GM23338 (cell line): ENCODE measurements around the gene CWC27. TPM values are rescaled to one million over a fixed set of nuclear protein-coding genes. Genes with fewer than 3 reads are reported as not detected.

Source experiments
- ATAC-seq: fragments of 200-7000 bp; cut with Tn5 transposase; 3 replicates; pipeline ENCODE4 v1.9.1; 2020
- DNase-seq: peaks from one replicate; pipeline ENCODE4 v3.0.0-alpha.2; 2015; ENCODE audit warnings: low spot score
- H2AFZ ChIP-seq: fragments of 200-600 bp; sonication (generic); 2 replicates; pipeline ENCODE4 v1.8.0; 2016; ENCODE audit warnings: antibody characterized with exemption, mild to moderate bottlenecking, moderate library complexity
- H3F3A ChIP-seq: fragments of 200-600 bp; sonication (generic); replicated peaks from 2 replicates; pipeline ENCODE4 v1.8.0; 2017; ENCODE audit warnings: antibody characterized with exemption, mixed run types, low read depth
- H3K27ac ChIP-seq: fragments of 200-600 bp; sonication (generic); 2 replicates; pipeline ENCODE4 v1.6.1; 2016; ENCODE audit warnings: low read depth
- H3K27me3 ChIP-seq: fragments of 200-600 bp; sonication (generic); 2 replicates; pipeline ENCODE4 v1.8.0; 2016; ENCODE audit warnings: mild to moderate bottlenecking, mixed run types, moderate library complexity; ENCODE audit not compliant: insufficient read depth
- H3K36me3 ChIP-seq: fragments of 200-600 bp; sonication (generic); 2 replicates; pipeline ENCODE4 v1.8.0; 2016; ENCODE audit warnings: mild to moderate bottlenecking; ENCODE audit not compliant: insufficient read depth
- H3K4me1 ChIP-seq: fragments of 200-600 bp; sonication (generic); 2 replicates; pipeline ENCODE4 v1.8.0; 2016; ENCODE audit warnings: mild to moderate bottlenecking, moderate library complexity; ENCODE audit not compliant: insufficient read depth
- H3K4me2 ChIP-seq: fragments of 200-600 bp; sonication (generic); 2 replicates; pipeline ENCODE4 v1.7.1; 2017; ENCODE audit warnings: mixed run types
- H3K4me3 ChIP-seq: fragments of 200-600 bp; sonication (generic); 2 replicates; pipeline ENCODE4 v1.6.1; 2016; ENCODE audit warnings: mixed run types
- H3K79me2 ChIP-seq: fragments of 200-600 bp; sonication (generic); replicated peaks from 2 replicates; pipeline ENCODE4 v1.8.0; 2017; ENCODE audit warnings: mild to moderate bottlenecking; ENCODE audit not compliant: insufficient read depth
- H3K9me2 ChIP-seq: fragments of 200-600 bp; sonication (generic); 2 replicates; pipeline ENCODE4 v1.8.0; 2017; ENCODE audit not compliant: insufficient read depth
- H4K20me1 ChIP-seq: fragments of 200-600 bp; sonication (generic); replicated peaks from 2 replicates; pipeline ENCODE4 v1.8.0; 2017; ENCODE audit warnings: mild to moderate bottlenecking; ENCODE audit not compliant: insufficient read depth
- H3K27ac Mint-ChIP-seq: 2 replicates; pipeline ENCODE4 v1.8.0; 2020; ENCODE audit warnings: inconsistent platforms, mild to moderate bottlenecking, moderate library complexity, mixed read lengths
- H3K27me3 Mint-ChIP-seq: 3 replicates; pipeline ENCODE4 v1.8.0; 2022; ENCODE audit warnings: low read depth, mild to moderate bottlenecking, moderate library complexity, mixed read lengths, inconsistent platforms; ENCODE audit not compliant: insufficient read depth, poor library complexity
- H3K36me3 Mint-ChIP-seq: 3 replicates; pipeline ENCODE4 v1.8.0; 2021; ENCODE audit warnings: low read depth, mild to moderate bottlenecking, inconsistent platforms, moderate library complexity, mixed read lengths
- H3K4me1 Mint-ChIP-seq: 3 replicates; pipeline ENCODE4 v1.8.0; 2020; ENCODE audit warnings: mild to moderate bottlenecking, inconsistent platforms, mixed read lengths
- H3K4me3 Mint-ChIP-seq: 3 replicates; pipeline ENCODE4 v1.8.0; 2021; ENCODE audit warnings: moderate library complexity, mild to moderate bottlenecking, inconsistent platforms, mixed read lengths
- H3K9me3 Mint-ChIP-seq: 3 replicates; pipeline ENCODE4 v1.8.0; 2020; ENCODE audit warnings: moderate library complexity, mild to moderate bottlenecking, inconsistent platforms, mixed read lengths
- CREB1 ChIP-seq: fragments of 250-450 bp; sonication (Bioruptor Pico); IDR thresholded peaks from 2 replicates; pipeline ENCODE4 v1.5.0; 2020; ENCODE audit warnings: low read depth, mild to moderate bottlenecking, moderate library complexity
- EZH2 ChIP-seq: fragments of 200-600 bp; sonication (generic); IDR thresholded peaks from one replicate; pipeline ENCODE4 v1.8.0; 2017; ENCODE audit warnings: antibody characterized with exemption, mild to moderate bottlenecking, low read depth; ENCODE audit not compliant: unreplicated experiment
- EZH2phosphoT487 ChIP-seq: fragments of 200-600 bp; sonication (generic); IDR thresholded peaks from one replicate; pipeline ENCODE4 v1.8.1; 2018; ENCODE audit warnings: antibody characterized with exemption; ENCODE audit not compliant: unreplicated experiment
- JUNB ChIP-seq: IDR thresholded peaks from one replicate; pipeline ENCODE4 v1.6.1; 2016; ENCODE audit warnings: antibody characterized with exemption; ENCODE audit not compliant: unreplicated experiment
- NANOG ChIP-seq: IDR thresholded peaks from 2 replicates; pipeline ENCODE4 v1.6.1; 2016; ENCODE audit warnings: antibody characterized with exemption, borderline replicate concordance
- POLR2AphosphoS5 ChIP-seq: IDR thresholded peaks from 2 replicates; pipeline ENCODE4 v1.6.1; 2016; ENCODE audit warnings: antibody characterized with exemption, low read depth
- STAT1 ChIP-seq: IDR thresholded peaks from one replicate; pipeline ENCODE4 v1.6.1; 2016; ENCODE audit warnings: antibody characterized with exemption; ENCODE audit not compliant: unreplicated experiment
- ZNF114 ChIP-seq: fragments of 250-450 bp; sonication (Bioruptor Pico); IDR thresholded peaks from 2 replicates; pipeline ENCODE4 v1.5.0; 2020; ENCODE audit warnings: mild to moderate bottlenecking, moderate library complexity
- ZNF331 ChIP-seq: fragments of 250-450 bp; sonication (Bioruptor Pico); IDR thresholded peaks from 2 replicates; pipeline ENCODE4 v1.5.0; 2020; ENCODE audit warnings: low read depth, mild to moderate bottlenecking, moderate library complexity
- polyA plus RNA-seq: library from polyadenylated mRNA; unstranded; fragments of >200 nt; fragmentation: Nextera tagmentation; extraction: Ambion mirVana; gene quantifications from 2 replicates; pipeline ENCODE4 v1.2.1, GENCODE V29; 2016
- total RNA-seq: library from RNA; depleted of rRNA; stranded (reverse); fragments of >200 nt; shearing (Covaris generic); gene quantifications from 2 replicates; pipeline ENCODE4 v1.2.3, GENCODE V29; 2014
- TF ChIP-seq, protein P1 (sequence below): IDR thresholded peaks from 2 replicates; pipeline ENCODE4 v1.6.1; 2016; ENCODE audit warnings: antibody characterized with exemption
- TF ChIP-seq, protein P2 (sequence below), 2 experiments: fragments of 200-600 bp in 1 of 2; sonication (generic) in 1 of 2; conservative IDR thresholded peaks; 2 replicates each; pipeline versions ENCODE4 v1.5.1 to v1.6.1; 2016 to 2017; ENCODE audit warnings: antibody characterized with exemption in 2 of 2, low read depth in 2 of 2, mild to moderate bottlenecking in 2 of 2, moderate library complexity in 1 of 2
- TF ChIP-seq, protein P3 (sequence below): fragments of 250-450 bp; sonication (Bioruptor Pico); IDR thresholded peaks from 2 replicates; pipeline ENCODE4 v1.5.0; 2020; ENCODE audit warnings: mild to moderate bottlenecking, moderate library complexity
- TF ChIP-seq, protein P4 (sequence below): IDR thresholded peaks from one replicate; pipeline ENCODE4 v1.6.1; 2018; ENCODE audit warnings: antibody characterized with exemption; ENCODE audit not compliant: unreplicated experiment

The CWC27 gene
- total and polyA plus RNA-seq, 2 experiments from 2014 or later = 27.7 to 115 TPM

DNA sequence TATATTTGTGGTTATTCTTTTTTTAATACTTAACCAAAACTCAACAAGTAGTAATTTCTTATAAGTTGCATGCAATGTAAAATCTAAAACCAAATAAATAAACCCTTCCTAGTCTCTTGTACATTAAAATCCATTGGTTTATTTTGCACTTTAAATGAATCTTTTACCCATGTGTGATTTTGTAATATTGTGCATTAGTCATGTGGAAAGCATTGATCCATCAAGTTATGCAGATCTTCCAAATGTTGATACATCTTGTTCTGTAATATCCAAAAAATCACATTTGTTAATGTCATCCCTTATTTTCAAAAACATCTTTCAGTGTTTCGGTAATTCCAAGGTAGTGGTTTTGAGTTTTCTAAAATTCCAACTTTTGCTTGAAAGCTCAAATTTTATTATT lies 63.3 kb downstream of the CWC27 start:
- ATAC-seq = no peak
- Histone ChIP-seq H3K4me2 (no peak overlapping the region), H3K27ac (no peak overlapping the region), H3K36me3 (no peaks in the 10 kb centered on the region), H3K4me1 (peaks cover 24% of the 10 kb centered on the region), H2AFZ (no peak overlapping the region), H3K79me2 (no peaks in the 10 kb centered on the region), H3F3A (no peaks in the 10 kb centered on the region), H3K27me3 (no peaks in the 10 kb centered on the region), H3K4me3 (no peak overlapping the region), H3K9me2 (no peaks in the 10 kb centered on the region), H4K20me1 (no peaks in the 10 kb centered on the region)
- no peak overlapping the region for H3K27ac Mint-ChIP-seq
- H3K4me1 Mint-ChIP-seq = peaks cover 19% of the 10 kb centered on the region
- TF ChIP-seq ZNF331 = no peak
- TF ChIP-seq CREB1 = no peak
- no peak for TF ChIP-seq STAT1
- TF ChIP-seq, protein P1, sequence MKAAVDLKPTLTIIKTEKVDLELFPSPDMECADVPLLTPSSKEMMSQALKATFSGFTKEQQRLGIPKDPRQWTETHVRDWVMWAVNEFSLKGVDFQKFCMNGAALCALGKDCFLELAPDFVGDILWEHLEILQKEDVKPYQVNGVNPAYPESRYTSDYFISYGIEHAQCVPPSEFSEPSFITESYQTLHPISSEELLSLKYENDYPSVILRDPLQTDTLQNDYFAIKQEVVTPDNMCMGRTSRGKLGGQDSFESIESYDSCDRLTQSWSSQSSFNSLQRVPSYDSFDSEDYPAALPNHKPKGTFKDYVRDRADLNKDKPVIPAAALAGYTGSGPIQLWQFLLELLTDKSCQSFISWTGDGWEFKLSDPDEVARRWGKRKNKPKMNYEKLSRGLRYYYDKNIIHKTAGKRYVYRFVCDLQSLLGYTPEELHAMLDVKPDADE = no peak
- no peak for TF ChIP-seq ZNF114 (CRISPR knock-in tag)
- no peak for TF ChIP-seq JUNB
- no peak for TF ChIP-seq NANOG
- TF ChIP-seq POLR2AphosphoS5 = no peak
- no peak for TF ChIP-seq EZH2phosphoT487
- TF ChIP-seq, protein P2, sequence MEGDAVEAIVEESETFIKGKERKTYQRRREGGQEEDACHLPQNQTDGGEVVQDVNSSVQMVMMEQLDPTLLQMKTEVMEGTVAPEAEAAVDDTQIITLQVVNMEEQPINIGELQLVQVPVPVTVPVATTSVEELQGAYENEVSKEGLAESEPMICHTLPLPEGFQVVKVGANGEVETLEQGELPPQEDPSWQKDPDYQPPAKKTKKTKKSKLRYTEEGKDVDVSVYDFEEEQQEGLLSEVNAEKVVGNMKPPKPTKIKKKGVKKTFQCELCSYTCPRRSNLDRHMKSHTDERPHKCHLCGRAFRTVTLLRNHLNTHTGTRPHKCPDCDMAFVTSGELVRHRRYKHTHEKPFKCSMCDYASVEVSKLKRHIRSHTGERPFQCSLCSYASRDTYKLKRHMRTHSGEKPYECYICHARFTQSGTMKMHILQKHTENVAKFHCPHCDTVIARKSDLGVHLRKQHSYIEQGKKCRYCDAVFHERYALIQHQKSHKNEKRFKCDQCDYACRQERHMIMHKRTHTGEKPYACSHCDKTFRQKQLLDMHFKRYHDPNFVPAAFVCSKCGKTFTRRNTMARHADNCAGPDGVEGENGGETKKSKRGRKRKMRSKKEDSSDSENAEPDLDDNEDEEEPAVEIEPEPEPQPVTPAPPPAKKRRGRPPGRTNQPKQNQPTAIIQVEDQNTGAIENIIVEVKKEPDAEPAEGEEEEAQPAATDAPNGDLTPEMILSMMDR (conservative IDR thresholded peaks at IDR 0.05; ENCODE audit: low read depth in 2 of 2) = no peak
- no peak for TF ChIP-seq EZH2
- TF ChIP-seq, protein P3, sequence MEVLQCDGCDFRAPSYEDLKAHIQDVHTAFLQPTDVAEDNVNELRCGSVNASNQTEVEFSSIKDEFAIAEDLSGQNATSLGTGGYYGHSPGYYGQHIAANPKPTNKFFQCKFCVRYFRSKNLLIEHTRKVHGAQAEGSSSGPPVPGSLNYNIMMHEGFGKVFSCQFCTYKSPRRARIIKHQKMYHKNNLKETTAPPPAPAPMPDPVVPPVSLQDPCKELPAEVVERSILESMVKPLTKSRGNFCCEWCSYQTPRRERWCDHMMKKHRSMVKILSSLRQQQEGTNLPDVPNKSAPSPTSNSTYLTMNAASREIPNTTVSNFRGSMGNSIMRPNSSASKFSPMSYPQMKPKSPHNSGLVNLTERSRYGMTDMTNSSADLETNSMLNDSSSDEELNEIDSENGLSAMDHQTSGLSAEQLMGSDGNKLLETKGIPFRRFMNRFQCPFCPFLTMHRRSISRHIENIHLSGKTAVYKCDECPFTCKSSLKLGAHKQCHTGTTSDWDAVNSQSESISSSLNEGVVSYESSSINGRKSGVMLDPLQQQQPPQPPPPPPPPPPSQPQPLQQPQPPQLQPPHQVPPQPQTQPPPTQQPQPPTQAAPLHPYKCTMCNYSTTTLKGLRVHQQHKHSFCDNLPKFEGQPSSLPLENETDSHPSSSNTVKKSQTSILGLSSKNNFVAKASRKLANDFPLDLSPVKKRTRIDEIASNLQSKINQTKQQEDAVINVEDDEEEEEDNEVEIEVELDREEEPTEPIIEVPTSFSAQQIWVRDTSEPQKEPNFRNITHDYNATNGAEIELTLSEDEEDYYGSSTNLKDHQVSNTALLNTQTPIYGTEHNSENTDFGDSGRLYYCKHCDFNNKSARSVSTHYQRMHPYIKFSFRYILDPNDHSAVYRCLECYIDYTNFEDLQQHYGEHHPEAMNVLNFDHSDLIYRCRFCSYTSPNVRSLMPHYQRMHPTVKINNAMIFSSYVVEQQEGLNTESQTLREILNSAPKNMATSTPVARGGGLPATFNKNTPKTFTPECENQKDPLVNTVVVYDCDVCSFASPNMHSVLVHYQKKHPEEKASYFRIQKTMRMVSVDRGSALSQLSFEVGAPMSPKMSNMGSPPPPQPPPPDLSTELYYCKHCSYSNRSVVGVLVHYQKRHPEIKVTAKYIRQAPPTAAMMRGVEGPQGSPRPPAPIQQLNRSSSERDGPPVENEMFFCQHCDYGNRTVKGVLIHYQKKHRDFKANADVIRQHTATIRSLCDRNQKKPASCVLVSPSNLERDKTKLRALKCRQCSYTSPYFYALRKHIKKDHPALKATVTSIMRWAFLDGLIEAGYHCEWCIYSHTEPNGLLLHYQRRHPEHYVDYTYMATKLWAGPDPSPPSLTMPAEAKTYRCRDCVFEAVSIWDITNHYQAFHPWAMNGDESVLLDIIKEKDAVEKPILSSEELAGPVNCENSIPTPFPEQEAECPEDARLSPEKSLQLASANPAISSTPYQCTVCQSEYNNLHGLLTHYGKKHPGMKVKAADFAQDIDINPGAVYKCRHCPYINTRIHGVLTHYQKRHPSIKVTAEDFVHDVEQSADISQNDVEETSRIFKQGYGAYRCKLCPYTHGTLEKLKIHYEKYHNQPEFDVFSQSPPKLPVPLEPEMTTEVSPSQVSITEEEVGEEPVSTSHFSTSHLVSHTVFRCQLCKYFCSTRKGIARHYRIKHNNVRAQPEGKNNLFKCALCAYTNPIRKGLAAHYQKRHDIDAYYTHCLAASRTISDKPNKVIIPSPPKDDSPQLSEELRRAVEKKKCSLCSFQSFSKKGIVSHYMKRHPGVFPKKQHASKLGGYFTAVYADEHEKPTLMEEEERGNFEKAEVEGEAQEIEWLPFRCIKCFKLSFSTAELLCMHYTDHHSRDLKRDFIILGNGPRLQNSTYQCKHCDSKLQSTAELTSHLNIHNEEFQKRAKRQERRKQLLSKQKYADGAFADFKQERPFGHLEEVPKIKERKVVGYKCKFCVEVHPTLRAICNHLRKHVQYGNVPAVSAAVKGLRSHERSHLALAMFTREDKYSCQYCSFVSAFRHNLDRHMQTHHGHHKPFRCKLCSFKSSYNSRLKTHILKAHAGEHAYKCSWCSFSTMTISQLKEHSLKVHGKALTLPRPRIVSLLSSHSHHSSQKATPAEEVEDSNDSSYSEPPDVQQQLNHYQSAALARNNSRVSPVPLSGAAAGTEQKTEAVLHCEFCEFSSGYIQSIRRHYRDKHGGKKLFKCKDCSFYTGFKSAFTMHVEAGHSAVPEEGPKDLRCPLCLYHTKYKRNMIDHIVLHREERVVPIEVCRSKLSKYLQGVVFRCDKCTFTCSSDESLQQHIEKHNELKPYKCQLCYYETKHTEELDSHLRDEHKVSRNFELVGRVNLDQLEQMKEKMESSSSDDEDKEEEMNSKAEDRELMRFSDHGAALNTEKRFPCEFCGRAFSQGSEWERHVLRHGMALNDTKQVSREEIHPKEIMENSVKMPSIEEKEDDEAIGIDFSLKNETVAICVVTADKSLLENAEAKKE = no peak
- TF ChIP-seq, protein P4, sequence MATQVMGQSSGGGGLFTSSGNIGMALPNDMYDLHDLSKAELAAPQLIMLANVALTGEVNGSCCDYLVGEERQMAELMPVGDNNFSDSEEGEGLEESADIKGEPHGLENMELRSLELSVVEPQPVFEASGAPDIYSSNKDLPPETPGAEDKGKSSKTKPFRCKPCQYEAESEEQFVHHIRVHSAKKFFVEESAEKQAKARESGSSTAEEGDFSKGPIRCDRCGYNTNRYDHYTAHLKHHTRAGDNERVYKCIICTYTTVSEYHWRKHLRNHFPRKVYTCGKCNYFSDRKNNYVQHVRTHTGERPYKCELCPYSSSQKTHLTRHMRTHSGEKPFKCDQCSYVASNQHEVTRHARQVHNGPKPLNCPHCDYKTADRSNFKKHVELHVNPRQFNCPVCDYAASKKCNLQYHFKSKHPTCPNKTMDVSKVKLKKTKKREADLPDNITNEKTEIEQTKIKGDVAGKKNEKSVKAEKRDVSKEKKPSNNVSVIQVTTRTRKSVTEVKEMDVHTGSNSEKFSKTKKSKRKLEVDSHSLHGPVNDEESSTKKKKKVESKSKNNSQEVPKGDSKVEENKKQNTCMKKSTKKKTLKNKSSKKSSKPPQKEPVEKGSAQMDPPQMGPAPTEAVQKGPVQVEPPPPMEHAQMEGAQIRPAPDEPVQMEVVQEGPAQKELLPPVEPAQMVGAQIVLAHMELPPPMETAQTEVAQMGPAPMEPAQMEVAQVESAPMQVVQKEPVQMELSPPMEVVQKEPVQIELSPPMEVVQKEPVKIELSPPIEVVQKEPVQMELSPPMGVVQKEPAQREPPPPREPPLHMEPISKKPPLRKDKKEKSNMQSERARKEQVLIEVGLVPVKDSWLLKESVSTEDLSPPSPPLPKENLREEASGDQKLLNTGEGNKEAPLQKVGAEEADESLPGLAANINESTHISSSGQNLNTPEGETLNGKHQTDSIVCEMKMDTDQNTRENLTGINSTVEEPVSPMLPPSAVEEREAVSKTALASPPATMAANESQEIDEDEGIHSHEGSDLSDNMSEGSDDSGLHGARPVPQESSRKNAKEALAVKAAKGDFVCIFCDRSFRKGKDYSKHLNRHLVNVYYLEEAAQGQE = no peak
- H3K9me3 Mint-ChIP-seq = no peaks in the 10 kb centered on the region
- H3K4me3 Mint-ChIP-seq = no peak overlapping the region
- no peaks in the 10 kb centered on the region for H3K27me3 Mint-ChIP-seq
- H3K36me3 Mint-ChIP-seq = peaks cover 17% of the 10 kb centered on the region; the same call in 2 of the 3 replicates
- no peak for DNase-seq
